Dedifferentiated amniotic fluid mesenchymal stem cell (primary cell): ENCODE data around the gene TMTC2.
"Not testable (repeated sequence)": the region's sequence is repeated elsewhere in the genome, so short reads cannot be mapped to it uniquely, and the experiment has no call there.

ENCODE experiments used
- DNase-seq: peaks from one replicate; pipeline ENCODE4 v3.0.0-alpha.2; 2016; ENCODE audit errors: extremely low spot score

Gene TMTC2

GRCh38 chr12:83077041-83077440, 390.3 kb downstream of the TMTC2 start:
- no peak for DNase-seq

- DNase-seq, result no peak
These were observed 396.1 kb downstream of the TMTC2 start for GRCh38 chr12:83082690-83083276.

- DNase-seq, result no peak
These were observed 396.9 kb downstream of the TMTC2 start for GRCh38 chr12:83083616-83084015.

GRCh38 chr12:83084516-83085234, 398.0 kb downstream of the TMTC2 start:
- no peak for DNase-seq

GRCh38 chr12:83086023-83086422, 399.3 kb downstream of the TMTC2 start:
- DNase-seq, result no peak

- DNase-seq, result no peak
These were observed 402.9 kb downstream of the TMTC2 start for GRCh38 chr12:83089575-83089974.

GRCh38 chr12:83092129-83092528, 405.4 kb downstream of the TMTC2 start:
- no peak for DNase-seq

GRCh38 chr12:83092606-83093005, 405.9 kb downstream of the TMTC2 start:
- no peak for DNase-seq

GRCh38 chr12:83093426-83093825, 406.7 kb downstream of the TMTC2 start:
- DNase-seq, result no peak

GRCh38 chr12:83097643-83098342, 411.1 kb downstream of the TMTC2 start:
- DNase-seq, result no peak

- DNase-seq, result no peak
These were observed 412.7 kb downstream of the TMTC2 start for GRCh38 chr12:83099436-83099835.

- no peak for DNase-seq
These were observed 415.8 kb downstream of the TMTC2 start for GRCh38 chr12:83102499-83102898.

GRCh38 chr12:83106873-83107272, 420.2 kb downstream of the TMTC2 start:
- no peak for DNase-seq

GRCh38 chr12:83110424-83110823, 423.7 kb downstream of the TMTC2 start:
- DNase-seq, result no peak

- DNase-seq, result no peak
These were observed 427.2 kb downstream of the TMTC2 start for GRCh38 chr12:83113945-83114344.

- DNase-seq, result no peak
These were observed 428.3 kb downstream of the TMTC2 start for GRCh38 chr12:83114966-83115365.

GRCh38 chr12:83117926-83118325, 431.2 kb downstream of the TMTC2 start:
- not testable (repeated sequence) for DNase-seq

- no peak for DNase-seq
These were observed 435.4 kb downstream of the TMTC2 start for GRCh38 chr12:83121897-83122622.

- no peak for DNase-seq
These were observed 435.9 kb downstream of the TMTC2 start for GRCh38 chr12:83122623-83122934.

- DNase-seq, result no peak
These were observed 436.3 kb downstream of the TMTC2 start for GRCh38 chr12:83123039-83123438.

GRCh38 chr12:83128540-83128939, 441.8 kb downstream of the TMTC2 start:
- DNase-seq, result peak; percentile 23

GRCh38 chr12:83130178-83130577, 443.5 kb downstream of the TMTC2 start:
- no peak for DNase-seq

- no peak for DNase-seq
These were observed 445.7 kb downstream of the TMTC2 start for GRCh38 chr12:83132360-83132759.
